ENCODE data around the gene FAM3D.

Gene FAM3D

DNA sequence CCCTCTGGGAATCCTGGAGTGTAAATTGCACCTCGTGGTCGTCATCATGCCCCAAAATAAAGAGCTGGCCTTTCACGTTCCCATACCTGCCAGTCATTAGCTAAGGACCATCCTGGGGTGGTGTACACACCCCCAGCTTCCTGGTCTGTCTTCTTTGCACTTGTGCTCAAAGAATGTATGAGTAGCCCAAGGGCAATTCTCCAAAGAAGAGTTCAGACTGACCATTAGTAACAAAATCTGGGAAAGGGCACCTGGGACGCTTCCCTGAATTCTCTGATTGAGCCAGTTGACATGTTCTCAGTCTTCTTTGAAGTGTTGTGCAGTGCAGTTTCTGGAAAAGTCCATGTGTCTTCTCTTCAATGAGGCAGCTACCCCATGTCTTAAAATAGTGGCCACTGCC lies 34.8 kb downstream of the FAM3D start:
- Histone ChIP-seq H3K4me1 (ENCODE audit: insufficient read depth, low read length) (no peaks in the 10 kb centered on the region), H3K36me3 (ENCODE audit: insufficient read depth, low read length) (no peaks in the 10 kb centered on the region), H3K9ac (ENCODE audit: low read depth, low read length) (no peak overlapping the region), H3K9me3 (ENCODE audit: control insufficient read depth, insufficient read depth, low read length) (no peaks in the 10 kb centered on the region)

DNA sequence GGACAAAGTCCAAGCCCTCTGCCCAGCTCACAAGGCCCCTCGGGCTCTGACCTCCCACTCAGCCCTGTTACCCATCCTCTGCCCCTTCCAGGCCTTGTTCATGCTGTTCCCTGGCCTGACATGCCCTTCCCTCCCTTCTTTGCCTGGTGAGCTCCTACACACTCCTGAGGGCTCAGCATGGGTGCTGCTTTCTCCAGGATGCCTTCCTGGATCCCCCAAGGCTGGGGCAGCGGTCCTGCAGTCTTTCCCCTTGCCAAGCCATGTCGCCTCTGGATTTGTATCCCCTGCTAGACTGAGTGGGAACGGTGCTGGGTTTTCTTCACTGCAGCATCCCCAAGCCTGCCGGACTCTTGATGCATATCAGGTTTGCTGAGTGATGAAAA lies 35.9 kb downstream of the FAM3D start:
- Histone ChIP-seq H3K36me3 (ENCODE audit: insufficient read depth, low read length) (no peaks in the 10 kb centered on the region), H3K9me3 (ENCODE audit: control insufficient read depth, insufficient read depth, low read length) (no peaks in the 10 kb centered on the region), H3K4me1 (ENCODE audit: insufficient read depth, low read length) (no peaks in the 10 kb centered on the region), H3K9ac (ENCODE audit: low read depth, low read length) (no peak overlapping the region)

DNA sequence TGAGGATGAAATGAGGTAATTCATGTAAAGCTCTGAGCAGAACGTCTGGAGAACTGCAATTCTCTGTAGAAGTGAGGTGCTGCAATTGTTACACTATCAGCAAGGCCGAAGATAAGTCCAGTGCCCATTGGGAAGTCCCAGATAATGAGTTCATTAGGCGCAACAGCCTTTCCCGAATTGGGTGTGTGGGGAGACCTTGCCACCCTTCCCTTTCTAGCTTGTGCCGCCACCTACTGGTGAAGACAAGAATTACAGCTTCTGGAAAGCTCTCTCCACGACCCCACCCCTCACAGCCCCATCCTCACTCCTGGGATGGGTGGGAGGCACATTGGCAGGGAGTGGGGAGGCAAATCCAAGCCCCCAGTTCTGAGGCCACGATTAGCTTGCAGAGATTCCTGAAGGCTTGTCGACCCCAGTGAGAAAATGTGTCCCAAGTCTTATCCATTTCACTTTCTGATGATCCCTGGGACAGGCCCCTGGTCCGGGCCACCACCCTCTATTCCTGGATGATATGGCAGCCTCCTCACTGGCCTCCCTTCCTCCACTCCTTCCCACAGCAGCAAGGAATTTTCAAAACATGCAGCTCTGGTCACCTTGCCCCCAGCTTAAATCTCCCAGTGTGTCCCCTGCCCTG lies 36.4 kb downstream of the FAM3D start:
- H3K9me3 ChIP-seq (ENCODE audit: control insufficient read depth, insufficient read depth, low read length) = no peaks in the 10 kb centered on the region
- H3K36me3 ChIP-seq (ENCODE audit: insufficient read depth, low read length) = no peaks in the 10 kb centered on the region
- no peaks in the 10 kb centered on the region for H3K4me1 ChIP-seq (ENCODE audit: insufficient read depth, low read length)
- H3K9ac ChIP-seq (ENCODE audit: low read depth, low read length) = no peak overlapping the region

DNA sequence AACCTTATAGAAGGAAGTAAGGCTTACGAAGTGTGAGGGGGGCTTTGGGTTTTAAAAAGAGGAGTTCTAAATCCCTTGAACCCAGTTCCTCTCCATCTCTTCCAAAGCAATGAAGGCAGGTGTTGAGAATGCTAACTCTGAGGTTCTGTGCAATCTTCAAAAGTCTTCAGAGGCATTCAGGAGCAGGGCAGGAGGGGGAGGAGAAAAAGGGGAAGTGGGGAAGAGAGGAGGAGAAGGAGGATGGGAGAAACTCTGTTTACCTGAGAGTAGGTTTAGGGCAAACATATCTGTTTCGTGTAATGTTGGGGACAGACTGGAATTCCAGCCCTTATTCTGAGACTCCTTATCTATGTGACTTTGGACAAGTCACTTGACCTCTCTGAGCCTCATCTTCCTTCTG lies 36.9 kb downstream of the FAM3D start:
- Histone ChIP-seq H3K4me1 (ENCODE audit: insufficient read depth, low read length) (no peaks in the 10 kb centered on the region), H3K9me3 (ENCODE audit: control insufficient read depth, insufficient read depth, low read length) (no peaks in the 10 kb centered on the region), H3K9ac (ENCODE audit: low read depth, low read length) (no peak overlapping the region), H3K36me3 (ENCODE audit: insufficient read depth, low read length) (no peaks in the 10 kb centered on the region)

DNA sequence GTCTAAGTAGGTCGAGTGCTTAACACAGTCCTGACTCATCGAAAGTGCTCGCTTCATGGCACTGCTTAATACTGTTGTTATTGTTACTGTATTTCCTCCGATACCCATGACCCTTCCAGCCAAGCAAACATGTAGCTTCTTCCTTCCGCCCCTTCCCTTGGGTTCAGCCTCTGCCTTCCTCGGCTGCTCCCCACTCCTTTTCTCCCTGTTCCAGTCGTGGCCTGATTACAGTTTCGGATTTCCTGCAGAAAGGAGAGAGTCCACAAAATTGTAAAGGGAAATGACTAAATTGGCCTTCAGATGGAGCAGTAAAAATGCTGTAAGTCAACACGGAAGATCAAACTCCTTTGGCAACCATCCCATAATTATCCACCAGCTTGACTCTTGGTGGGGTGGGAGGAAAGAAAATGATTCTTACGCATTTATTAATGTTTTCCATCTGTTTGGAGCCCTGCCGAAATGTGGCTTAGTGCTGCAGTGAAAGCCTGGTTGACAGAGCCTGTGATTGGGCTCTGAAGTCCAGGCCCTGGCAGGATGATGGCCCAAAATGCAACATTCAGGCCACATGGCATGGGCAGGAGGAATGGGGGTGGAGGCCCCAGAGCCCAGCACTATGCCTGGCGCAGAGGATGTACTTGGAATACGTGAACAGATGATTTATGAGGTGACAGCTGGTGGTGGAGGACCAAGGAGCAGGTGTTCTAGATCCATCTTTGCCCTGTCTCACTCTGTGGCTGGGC lies 37.6 kb downstream of the FAM3D start:
- Histone ChIP-seq H3K36me3 (ENCODE audit: insufficient read depth, low read length) (no peaks in the 10 kb centered on the region), H3K9ac (ENCODE audit: low read depth, low read length) (no peak overlapping the region), H3K4me1 (ENCODE audit: insufficient read depth, low read length) (no peaks in the 10 kb centered on the region), H3K9me3 (ENCODE audit: control insufficient read depth, insufficient read depth, low read length) (no peaks in the 10 kb centered on the region)

DNA sequence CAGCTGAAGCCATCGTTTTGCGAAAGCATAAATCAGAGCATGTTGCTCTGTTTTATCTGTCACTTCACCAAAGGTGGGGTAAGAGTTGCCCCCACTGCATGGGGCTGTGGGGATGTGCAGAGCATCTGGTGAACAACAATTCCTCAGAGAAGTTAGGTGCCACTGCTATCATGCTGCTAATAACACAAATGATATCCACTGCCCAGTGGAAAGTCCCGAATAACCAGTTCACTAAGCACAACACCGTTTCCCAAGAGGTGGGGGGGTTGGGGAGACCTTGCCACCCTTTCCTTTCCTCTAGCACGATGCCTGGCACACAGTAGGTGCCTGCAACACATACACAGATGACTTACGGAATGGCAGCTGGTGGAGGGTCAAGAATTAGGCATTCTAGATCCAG lies 38.6 kb downstream of the FAM3D start:
- Histone ChIP-seq H3K9me3 (ENCODE audit: control insufficient read depth, insufficient read depth, low read length) (no peaks in the 10 kb centered on the region), H3K9ac (ENCODE audit: low read depth, low read length) (no peak overlapping the region), H3K4me1 (ENCODE audit: insufficient read depth, low read length) (no peaks in the 10 kb centered on the region), H3K36me3 (ENCODE audit: insufficient read depth, low read length) (no peaks in the 10 kb centered on the region)

DNA sequence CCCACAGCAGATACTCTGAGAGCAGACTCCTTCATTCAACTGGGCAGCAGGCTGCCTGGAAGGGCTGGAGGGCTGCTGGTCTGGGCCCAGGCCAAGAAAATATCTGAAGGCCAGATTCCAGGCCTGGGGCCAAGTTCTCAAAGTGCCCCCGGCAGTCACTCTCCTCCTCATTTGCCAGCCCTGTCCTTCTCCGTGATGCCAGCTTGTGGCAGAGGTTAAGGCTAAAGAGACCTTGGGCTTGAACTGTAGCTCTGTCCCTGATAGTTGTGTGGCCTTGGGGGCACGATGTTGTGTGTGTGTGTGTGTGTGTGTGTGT lies 39.0 kb downstream of the FAM3D start:
- H3K9ac ChIP-seq (ENCODE audit: low read depth, low read length) = no peak overlapping the region
- H3K9me3 ChIP-seq (ENCODE audit: control insufficient read depth, insufficient read depth, low read length) = no peaks in the 10 kb centered on the region
- no peaks in the 10 kb centered on the region for H3K4me1 ChIP-seq (ENCODE audit: insufficient read depth, low read length)

DNA sequence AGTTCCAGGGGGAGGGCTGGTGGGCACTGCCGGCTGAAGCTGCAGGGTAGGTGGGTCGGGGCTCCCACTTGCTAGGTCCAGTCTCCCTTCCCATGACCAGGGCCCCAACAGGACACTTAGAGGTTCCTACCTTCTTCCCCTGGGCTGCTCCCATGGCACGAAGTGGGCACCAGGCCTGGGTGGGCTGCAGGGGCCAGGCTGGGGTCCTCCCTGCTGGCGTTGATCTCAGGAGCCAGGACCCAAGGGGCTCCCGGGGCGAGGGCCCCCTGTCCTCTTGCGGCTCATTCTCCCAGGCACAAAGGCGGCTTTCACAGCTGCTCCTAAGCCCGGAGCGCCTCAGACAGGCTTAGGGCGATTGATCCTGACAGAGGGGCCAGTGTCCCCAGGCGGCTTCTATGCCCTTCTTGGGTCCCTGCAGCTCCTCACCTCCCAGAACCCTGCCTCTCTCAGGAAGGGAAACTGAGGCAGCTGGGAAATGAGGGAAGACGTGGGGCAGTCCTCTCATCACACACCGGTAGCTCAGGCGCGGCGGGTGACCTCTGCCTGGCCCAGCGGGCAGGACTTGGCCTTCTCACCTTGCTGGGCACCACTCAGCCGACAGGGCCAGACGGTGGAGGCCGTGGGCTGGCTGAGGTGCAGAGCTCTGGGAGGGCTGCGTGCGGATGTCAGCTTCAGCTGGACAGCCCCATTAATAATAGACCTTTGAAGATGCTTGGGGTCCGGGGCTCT lies 39.6 kb downstream of the FAM3D start:
- no peak overlapping the region for H3K9ac ChIP-seq (ENCODE audit: low read depth, low read length)
- no peaks in the 10 kb centered on the region for H3K9me3 ChIP-seq (ENCODE audit: control insufficient read depth, insufficient read depth, low read length)
- no peaks in the 10 kb centered on the region for H3K36me3 ChIP-seq (ENCODE audit: insufficient read depth, low read length)
- no peaks in the 10 kb centered on the region for H3K4me1 ChIP-seq (ENCODE audit: insufficient read depth, low read length)

More for the DNA sequence above, 39.0 kb downstream of the FAM3D start:
- H3K36me3 ChIP-seq (ENCODE audit: insufficient read depth, low read length) = no peaks in the 10 kb centered on the region

DNA sequence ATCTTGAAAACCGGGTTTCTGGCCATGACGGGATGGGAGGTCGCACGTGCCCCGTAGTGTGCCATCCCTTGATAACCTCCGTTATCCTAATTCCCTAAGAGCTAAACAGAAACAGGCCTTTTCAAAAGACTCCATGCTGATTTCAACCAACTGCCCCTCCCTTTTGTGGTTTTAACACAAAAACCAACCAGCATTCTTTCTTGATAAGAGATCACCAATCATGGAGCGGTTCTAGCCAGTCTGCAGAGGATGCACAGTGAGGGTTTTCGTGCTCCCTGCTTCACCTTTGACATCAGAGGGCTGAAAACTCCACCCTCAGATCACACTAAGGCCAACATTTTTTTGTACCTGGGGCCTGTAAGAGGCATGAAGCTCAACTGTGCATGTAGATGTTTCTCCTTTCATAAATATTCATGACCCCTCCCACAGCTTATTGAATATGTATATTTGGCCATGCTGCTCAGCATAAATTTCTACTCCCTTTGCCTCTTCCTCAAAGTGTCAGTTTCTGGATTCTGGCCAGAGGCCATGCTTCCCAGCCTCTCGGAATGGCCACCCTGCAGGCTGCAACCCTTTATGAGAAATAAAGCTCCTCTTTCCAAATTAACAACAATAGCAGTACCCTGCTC lies 41.3 kb downstream of the FAM3D start:
- H3K9me3 ChIP-seq (ENCODE audit: control insufficient read depth, insufficient read depth, low read length) = no peaks in the 10 kb centered on the region

DNA sequence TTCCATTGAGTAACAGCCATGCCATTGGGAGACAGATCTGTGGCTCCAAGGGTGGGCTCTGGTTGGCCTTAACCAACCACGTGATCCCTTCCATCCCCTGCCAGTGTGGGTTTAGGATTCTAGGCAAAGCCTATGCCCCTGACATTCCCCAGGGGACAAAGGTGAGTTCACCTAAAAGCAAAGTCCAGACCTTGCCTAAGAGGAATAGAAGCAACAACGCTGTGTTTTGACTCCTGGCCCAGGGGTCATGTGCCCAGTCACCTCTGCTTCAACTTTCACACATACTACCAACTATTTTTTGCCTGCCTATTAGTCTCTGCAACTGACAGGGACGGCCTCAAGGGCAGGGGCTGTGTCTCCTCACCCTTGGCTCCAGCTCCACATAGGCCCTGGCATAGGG lies 42.0 kb downstream of the FAM3D start:
- Histone ChIP-seq H3K9me3 (ENCODE audit: control insufficient read depth, insufficient read depth, low read length) (no peaks in the 10 kb centered on the region), H3K9ac (ENCODE audit: low read depth, low read length) (no peak overlapping the region), H3K4me1 (ENCODE audit: insufficient read depth, low read length) (no peaks in the 10 kb centered on the region; the same call in 1 of the 2 replicates), H3K36me3 (ENCODE audit: insufficient read depth, low read length) (no peaks in the 10 kb centered on the region)

More for the DNA sequence above, 41.3 kb downstream of the FAM3D start:
- H3K9ac ChIP-seq (ENCODE audit: low read depth, low read length) = no peak overlapping the region
- no peaks in the 10 kb centered on the region; the same call in 1 of the 2 replicates for H3K4me1 ChIP-seq (ENCODE audit: insufficient read depth, low read length)
- H3K36me3 ChIP-seq (ENCODE audit: insufficient read depth, low read length) = no peaks in the 10 kb centered on the region

DNA sequence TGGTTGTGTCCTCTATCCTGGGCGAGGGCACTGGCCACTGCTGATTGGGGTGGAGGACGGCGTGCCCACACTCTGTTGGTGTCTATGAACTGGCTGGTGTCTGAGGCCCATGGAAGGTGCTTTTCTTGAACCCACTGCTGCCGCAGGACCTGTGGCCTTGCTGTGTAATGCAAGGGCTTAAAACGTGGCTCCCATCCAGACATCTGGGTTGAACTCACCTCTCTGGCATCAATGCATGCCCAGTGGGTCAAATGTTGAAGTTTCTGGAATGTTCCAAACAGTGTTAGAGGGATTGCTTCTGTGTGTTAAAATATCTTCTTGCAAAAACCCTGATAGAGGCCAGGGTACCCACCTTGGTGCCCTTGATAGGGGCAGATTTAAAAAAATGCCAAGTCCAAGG lies 42.6 kb downstream of the FAM3D start:
- Histone ChIP-seq H3K36me3 (ENCODE audit: insufficient read depth, low read length) (no peaks in the 10 kb centered on the region), H3K4me1 (ENCODE audit: insufficient read depth, low read length) (no peaks in the 10 kb centered on the region; the same call in 1 of the 2 replicates), H3K9ac (ENCODE audit: low read depth, low read length) (no peak overlapping the region), H3K9me3 (ENCODE audit: control insufficient read depth, insufficient read depth, low read length) (no peaks in the 10 kb centered on the region)

DNA sequence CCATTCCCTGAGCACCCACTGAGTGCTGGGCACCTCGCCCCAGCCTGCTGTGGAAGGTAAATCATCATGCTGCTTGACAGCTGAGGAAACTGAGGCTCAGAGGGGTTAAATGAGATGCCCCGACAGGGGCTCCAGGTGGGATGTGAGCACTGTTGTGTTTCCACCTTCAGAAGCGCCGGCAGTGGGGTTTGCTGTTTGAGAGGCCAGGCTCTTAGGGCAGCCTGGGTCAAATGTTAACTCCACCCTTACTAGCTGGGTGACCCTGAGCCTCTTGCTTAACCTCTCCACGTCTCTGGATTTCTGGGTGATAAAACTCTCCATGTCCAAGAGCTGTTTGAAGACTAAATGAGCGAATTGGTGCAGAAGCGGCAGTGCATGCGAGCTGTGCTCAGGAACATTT lies 43.1 kb downstream of the FAM3D start:
- H3K9me3 ChIP-seq (ENCODE audit: control insufficient read depth, insufficient read depth, low read length) = no peaks in the 10 kb centered on the region
- no peaks in the 10 kb centered on the region for H3K36me3 ChIP-seq (ENCODE audit: insufficient read depth, low read length)
- H3K4me1 ChIP-seq (ENCODE audit: insufficient read depth, low read length) = no peaks in the 10 kb centered on the region; the same call in 1 of the 2 replicates
- no peak overlapping the region for H3K9ac ChIP-seq (ENCODE audit: low read depth, low read length)

DNA sequence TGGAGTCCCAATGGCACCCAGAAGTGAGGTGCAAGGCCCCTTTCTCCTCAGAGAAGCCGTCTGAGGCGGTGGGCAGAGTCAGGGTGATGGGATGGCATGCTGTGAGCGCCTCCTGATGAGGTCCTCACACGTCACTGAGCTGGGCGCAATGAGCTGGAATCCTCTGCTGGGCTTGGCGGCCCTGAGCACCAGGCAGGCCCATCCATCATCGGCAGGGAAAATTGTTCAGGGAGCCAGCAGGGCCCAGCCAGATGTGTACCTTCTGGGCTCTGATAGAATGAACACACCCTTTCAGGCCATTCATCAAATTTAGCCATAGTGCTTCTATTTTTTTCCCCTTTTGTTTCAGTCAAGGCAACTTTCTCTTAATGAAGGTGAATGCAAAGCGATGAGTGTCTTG lies 43.7 kb downstream of the FAM3D start:
- H3K9me3 ChIP-seq (ENCODE audit: control insufficient read depth, insufficient read depth, low read length) = no peaks in the 10 kb centered on the region
- no peak overlapping the region for H3K9ac ChIP-seq (ENCODE audit: low read depth, low read length)
- no peaks in the 10 kb centered on the region for H3K36me3 ChIP-seq (ENCODE audit: insufficient read depth, low read length)
- no peaks in the 10 kb centered on the region; the same call in 1 of the 2 replicates for H3K4me1 ChIP-seq (ENCODE audit: insufficient read depth, low read length)

DNA sequence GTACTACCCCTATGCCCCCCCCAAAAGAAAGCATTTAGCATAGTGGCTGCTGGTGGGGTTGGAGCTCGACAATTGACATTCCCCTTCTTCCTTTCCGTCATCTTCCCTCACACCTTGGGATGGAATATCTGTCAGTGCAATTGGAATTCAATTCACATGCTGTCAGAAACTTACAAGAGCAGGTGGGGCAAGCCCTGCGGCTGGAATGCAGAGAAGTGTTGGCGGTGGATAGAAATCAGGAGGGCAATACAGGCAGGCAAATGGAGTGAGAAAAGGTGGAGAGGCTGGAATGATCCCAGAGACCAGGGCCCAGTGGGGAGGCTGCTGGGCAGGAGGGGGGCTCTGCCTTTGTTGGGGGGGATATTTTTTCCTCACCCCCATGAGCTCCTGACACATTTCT lies 44.1 kb downstream of the FAM3D start:
- Histone ChIP-seq H3K9me3 (ENCODE audit: control insufficient read depth, insufficient read depth, low read length) (no peaks in the 10 kb centered on the region), H3K36me3 (ENCODE audit: insufficient read depth, low read length) (no peaks in the 10 kb centered on the region), H3K9ac (ENCODE audit: low read depth, low read length) (no peak overlapping the region), H3K4me1 (ENCODE audit: insufficient read depth, low read length) (no peaks in the 10 kb centered on the region; the same call in 1 of the 2 replicates)

Measured in ES-I3 (cell line).